ENCODE measurements around the gene RAI1.
"Not testable (repeated sequence)": the region's sequence is repeated elsewhere in the genome, so short reads cannot be mapped to it uniquely, and the experiment has no call there.

RAI1 gene, protein sequence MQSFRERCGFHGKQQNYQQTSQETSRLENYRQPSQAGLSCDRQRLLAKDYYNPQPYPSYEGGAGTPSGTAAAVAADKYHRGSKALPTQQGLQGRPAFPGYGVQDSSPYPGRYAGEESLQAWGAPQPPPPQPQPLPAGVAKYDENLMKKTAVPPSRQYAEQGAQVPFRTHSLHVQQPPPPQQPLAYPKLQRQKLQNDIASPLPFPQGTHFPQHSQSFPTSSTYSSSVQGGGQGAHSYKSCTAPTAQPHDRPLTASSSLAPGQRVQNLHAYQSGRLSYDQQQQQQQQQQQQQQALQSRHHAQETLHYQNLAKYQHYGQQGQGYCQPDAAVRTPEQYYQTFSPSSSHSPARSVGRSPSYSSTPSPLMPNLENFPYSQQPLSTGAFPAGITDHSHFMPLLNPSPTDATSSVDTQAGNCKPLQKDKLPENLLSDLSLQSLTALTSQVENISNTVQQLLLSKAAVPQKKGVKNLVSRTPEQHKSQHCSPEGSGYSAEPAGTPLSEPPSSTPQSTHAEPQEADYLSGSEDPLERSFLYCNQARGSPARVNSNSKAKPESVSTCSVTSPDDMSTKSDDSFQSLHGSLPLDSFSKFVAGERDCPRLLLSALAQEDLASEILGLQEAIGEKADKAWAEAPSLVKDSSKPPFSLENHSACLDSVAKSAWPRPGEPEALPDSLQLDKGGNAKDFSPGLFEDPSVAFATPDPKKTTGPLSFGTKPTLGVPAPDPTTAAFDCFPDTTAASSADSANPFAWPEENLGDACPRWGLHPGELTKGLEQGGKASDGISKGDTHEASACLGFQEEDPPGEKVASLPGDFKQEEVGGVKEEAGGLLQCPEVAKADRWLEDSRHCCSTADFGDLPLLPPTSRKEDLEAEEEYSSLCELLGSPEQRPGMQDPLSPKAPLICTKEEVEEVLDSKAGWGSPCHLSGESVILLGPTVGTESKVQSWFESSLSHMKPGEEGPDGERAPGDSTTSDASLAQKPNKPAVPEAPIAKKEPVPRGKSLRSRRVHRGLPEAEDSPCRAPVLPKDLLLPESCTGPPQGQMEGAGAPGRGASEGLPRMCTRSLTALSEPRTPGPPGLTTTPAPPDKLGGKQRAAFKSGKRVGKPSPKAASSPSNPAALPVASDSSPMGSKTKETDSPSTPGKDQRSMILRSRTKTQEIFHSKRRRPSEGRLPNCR (N-terminal part only)

DNA sequence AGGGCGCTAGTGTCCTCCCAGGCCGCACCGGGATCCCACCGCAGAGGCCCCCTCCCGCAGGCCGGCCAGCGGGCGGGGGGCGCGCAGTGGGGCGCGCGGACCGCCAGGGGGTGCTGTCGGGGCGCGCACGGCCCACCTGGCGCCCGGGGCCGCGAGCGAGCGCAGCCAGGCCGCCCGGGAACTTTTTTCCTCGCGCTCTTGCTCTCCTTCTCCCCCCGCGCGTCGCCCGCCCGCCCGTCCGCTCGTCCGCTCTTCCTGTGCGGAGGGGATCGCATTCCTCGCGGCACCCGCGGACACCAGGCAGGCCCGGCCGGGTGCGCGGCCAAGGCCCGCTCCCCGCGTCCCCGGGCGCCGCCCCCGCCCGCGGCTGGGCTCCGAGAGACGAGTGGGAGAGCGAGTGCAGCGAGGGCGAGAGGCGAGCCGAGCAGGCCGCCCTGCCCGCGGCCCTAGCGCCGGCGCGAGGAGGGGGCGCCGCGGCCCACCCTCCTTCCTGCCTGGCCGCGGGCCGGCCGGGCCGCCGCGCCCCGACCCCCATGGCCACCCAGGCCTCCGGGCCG is at the start of gene RAI1:
RAI1 (plus strand) TSS at position 272 of the 557 bp plus-strand sequence. CDS start 111,491 bp downstream, outside the sequence.
- peaks cover 38% of the 10 kb centered on the region for H3K4me1 Mint-ChIP-seq
- CTCF ChIA-PET = interaction anchor here (0.8 to 2.8 kb wide), 13 partner anchors 10 to 354 kb away, joined by 3 to 20 read pairs (median 4); no protein-coding TSS in a partner anchor
- H3K27me3 Mint-ChIP-seq = peaks cover 27% of the 10 kb centered on the region
- peak; percentile 76 for DNase-seq
- no peaks in the 10 kb centered on the region for H3K9me3 Mint-ChIP-seq
- peaks cover 5% of the 10 kb centered on the region for H3K36me3 Mint-ChIP-seq
- peak within 1 kb of the TSS; percentile 85 for H3K27ac Mint-ChIP-seq
- peak within 1 kb of the TSS; percentile 88 for H3K4me3 Mint-ChIP-seq

DNA sequence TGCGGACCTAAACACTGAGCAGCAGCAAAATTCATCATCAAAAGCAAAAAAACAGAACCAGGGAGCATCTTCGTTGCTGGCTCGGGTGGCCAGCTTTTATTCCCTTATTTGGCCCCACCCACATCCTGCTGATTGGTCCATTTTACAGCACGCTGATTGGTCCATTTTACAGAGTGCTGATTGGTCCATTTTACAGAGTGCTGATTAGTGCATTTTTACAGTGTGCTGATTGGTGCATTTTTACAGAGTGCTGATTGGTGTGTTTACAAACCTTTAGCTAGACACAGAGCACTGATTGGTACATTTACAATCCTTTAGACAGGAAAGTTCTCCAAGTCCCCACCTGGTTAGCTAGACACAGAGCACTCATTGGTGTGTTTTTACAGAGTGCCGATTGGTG is 48.6 kb upstream of the RAI1 start:
- H3K27ac Mint-ChIP-seq, H3K36me3 Mint-ChIP-seq, H3K4me1 Mint-ChIP-seq, H3K4me3 Mint-ChIP-seq, DNase-seq, H3K9me3 Mint-ChIP-seq, H3K27me3 Mint-ChIP-seq: not testable (repeated sequence)
- CTCF ChIA-PET = interaction anchor here (1.2 to 1.6 kb wide), 2 partner anchors 9 to 16 kb away, joined by 3 to 11 read pairs; no protein-coding TSS in a partner anchor

DNA sequence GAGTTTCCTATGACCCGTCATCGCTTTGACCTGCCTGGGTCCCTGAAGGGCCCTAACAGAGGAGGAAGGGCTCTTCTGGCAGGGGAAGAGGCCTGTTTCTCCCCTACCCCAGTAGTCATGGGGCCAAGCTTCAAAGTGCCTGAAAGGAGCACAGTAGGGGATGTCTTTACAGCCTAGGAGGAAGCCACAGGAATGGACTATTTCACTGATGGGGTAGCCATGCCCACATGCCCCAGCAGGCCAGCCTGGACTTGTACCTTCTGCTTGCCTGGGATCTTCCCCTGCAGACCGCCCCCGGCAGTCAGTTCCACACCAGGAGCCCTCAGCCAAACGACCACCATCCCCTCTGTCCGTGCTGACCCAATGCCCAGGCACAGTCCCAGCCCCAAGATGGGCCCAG is 47.9 kb upstream of the RAI1 start:
- H3K36me3 Mint-ChIP-seq = no peaks in the 10 kb centered on the region
- no peak for DNase-seq
- CTCF ChIA-PET = interaction anchor here (1.2 to 1.6 kb wide), 2 partner anchors 8 to 15 kb away, joined by 3 to 11 read pairs; no protein-coding TSS in a partner anchor

DNA sequence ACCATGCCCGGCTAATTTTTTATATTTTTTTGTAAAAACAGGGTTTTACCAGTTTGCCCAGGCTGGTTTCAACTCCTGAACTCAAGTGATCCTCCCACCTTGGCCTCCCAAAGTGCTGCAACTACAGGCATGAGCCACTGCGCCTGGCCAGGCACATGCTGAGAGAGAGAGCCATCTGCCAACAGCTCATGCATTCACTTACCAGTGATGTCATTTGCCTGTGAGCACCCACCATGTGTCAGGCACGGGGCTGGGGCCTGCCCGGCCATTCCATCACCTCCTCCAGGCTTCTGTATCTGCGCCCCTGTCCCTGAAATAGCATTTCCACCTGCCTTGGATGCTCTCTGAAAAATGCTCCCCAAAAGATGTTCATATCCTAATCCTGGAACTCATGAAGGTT is 46.1 kb upstream of the RAI1 start:
- Mint-ChIP-seq H3K4me1 (peaks cover 2% of the 10 kb centered on the region), H3K27ac (no peak overlapping the region), H3K9me3 (peaks cover 3% of the 10 kb centered on the region), H3K36me3 (no peaks in the 10 kb centered on the region), H3K4me3 (no peak overlapping the region), H3K27me3 (peaks cover 24% of the 10 kb centered on the region)
- no peak for DNase-seq
- CTCF ChIA-PET = no interaction called here

More for the DNA sequence above, 47.9 kb upstream of the RAI1 start:
- Mint-ChIP-seq H3K27ac (no peak overlapping the region), H3K9me3 (peaks cover 3% of the 10 kb centered on the region), H3K27me3 (peaks cover 9% of the 10 kb centered on the region), H3K4me3 (no peak overlapping the region), H3K4me1 (peaks cover 9% of the 10 kb centered on the region)

DNA sequence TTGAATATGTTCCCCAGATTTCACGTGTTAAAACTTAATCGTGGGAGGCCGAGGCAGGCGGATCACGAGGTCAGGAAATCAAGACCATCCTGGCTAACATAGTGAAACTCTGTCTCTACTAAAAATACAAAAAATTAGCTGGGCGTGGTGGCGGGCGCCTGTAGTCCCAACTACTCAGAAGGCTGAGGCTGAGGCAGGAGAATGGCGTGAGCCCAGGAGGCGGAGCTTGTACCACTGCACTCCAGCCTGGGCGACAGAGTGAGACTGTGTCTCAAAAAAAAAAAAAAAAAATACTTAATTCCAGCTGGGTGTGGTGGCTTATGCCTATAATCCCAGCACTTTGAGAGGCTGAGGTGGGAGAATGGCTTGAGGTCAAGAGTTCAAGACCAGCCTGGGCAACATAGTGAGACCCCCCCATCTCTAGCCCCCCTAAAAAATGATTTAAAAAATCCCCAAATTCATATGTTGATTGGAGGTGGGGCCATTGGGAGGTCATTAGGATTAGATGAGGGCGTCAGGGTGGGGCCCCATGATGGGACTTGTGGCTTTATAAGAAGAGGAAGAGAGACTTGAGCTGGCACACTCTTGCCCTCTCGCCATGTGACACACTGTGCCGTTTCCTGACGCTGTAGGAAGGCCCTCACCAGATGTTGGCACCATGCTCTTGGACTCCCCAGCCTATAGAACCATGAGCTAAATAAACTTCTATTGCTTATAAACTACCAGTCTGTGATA is 45.6 kb upstream of the RAI1 start:
- H3K27ac Mint-ChIP-seq, CTCF ChIA-PET, H3K9me3 Mint-ChIP-seq, H3K4me3 Mint-ChIP-seq, DNase-seq, H3K36me3 Mint-ChIP-seq, H3K4me1 Mint-ChIP-seq: not testable (repeated sequence)
- H3K27me3 Mint-ChIP-seq = peaks cover 24% of the 10 kb centered on the region

DNA sequence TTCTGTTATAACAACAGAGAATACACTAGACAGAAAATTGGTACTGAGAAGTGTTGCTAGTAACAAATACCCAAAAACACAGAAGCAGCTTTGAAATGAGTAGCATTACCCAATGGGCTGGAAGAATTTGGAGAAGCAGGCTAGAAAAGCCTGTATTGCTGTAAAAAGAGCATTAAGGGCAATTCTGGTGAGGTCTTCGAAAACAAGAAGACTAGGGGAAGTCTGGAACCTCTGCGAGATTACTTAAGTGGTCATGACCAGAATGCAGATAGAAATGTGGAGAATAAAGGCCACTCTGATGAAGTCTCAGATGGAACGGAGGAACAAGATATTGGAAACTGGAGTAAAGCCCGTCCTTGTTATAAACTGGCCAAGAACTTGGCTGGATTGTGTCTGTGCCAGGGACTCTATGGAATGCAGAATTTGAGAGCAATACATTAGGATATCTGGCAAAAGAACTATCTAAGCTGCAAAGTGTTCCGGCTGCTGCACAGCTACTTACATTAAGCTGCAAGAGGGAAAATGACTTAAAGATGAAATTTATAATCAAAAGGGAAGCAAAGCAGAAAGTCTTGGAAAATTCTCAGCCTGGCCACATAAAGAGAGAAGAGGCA is 44.9 kb upstream of the RAI1 start:
- Mint-ChIP-seq H3K4me3 (no peak overlapping the region), H3K36me3 (no peaks in the 10 kb centered on the region), H3K27ac (no peak overlapping the region), H3K27me3 (peaks cover 24% of the 10 kb centered on the region), H3K9me3 (peaks cover 3% of the 10 kb centered on the region), H3K4me1 (peaks cover 2% of the 10 kb centered on the region)
- DNase-seq = no peak
- CTCF ChIA-PET = no interaction called here

DNA sequence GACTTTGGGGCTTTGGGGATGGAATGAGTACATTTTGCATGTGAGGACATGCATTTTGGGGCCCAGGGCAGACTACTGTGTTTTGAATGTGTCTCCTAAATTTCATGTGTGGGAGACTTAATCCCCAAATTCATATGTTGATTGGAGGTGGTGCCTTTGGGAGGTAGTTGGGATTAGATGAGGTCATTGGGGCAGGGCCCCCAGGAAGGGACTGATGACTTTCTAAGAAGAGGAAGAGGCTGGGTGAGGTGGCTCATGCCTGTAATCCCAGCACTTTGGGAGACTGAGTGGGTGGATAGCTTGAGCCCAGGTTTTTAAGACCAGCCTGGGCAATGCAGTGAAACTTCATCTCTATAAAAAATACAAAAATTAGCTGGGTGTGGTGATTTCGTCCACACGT is 42.8 kb upstream of the RAI1 start:
- H3K27ac Mint-ChIP-seq = no peak overlapping the region

DNA sequence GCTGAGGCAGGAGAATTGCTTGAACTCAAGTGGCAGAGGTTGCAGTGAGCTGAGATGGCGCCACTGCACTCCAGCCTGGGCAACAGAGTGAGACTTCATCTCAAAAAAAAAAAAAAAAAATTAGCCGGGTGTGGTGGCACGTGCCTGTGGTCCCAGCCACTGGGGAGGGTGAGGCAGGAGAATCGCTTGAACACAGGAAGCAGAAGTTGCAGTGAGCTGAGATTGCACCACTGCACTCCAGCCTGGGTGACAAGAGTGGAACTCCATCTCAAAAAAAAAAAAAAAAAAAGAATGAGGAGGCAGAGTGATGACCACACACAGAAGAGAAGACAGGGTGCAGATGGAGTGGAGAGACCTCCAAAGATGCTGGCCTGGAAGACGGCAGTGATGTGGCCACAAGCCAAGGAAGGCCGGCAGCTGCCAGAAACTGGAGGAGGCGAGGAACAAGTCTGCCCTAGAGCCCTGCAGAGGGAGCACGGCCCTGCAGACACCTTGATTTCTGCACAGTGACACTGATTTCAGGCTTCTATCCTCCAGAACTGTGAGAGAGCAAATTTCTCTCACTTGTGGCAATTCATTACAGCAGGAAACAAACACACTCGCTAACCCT is 41.5 kb upstream of the RAI1 start:
- not testable (repeated sequence) for DNase-seq, H3K4me3 Mint-ChIP-seq, H3K36me3 Mint-ChIP-seq, H3K4me1 Mint-ChIP-seq, H3K27ac Mint-ChIP-seq, H3K9me3 Mint-ChIP-seq
- CTCF ChIA-PET = interaction anchor here (2.9 to 5.7 kb wide), 2 partner anchors 143 to 284 kb away, joined by 33 to 67 read pairs; partner anchors contain the start of gene RASD1
- H3K27me3 Mint-ChIP-seq = peaks cover 34% of the 10 kb centered on the region

More for the DNA sequence above, 42.8 kb upstream of the RAI1 start:
- peaks cover 34% of the 10 kb centered on the region for H3K27me3 Mint-ChIP-seq
- H3K4me3 Mint-ChIP-seq = no peak overlapping the region
- no peaks in the 10 kb centered on the region for H3K36me3 Mint-ChIP-seq
- DNase-seq = no peak
- CTCF ChIA-PET = interaction anchor here (5.7 kb wide), 1 partner anchor 283 kb away, joined by 67 read pairs; no protein-coding TSS in a partner anchor
- peaks cover 2% of the 10 kb centered on the region for H3K4me1 Mint-ChIP-seq
- H3K9me3 Mint-ChIP-seq = no peaks in the 10 kb centered on the region

DNA sequence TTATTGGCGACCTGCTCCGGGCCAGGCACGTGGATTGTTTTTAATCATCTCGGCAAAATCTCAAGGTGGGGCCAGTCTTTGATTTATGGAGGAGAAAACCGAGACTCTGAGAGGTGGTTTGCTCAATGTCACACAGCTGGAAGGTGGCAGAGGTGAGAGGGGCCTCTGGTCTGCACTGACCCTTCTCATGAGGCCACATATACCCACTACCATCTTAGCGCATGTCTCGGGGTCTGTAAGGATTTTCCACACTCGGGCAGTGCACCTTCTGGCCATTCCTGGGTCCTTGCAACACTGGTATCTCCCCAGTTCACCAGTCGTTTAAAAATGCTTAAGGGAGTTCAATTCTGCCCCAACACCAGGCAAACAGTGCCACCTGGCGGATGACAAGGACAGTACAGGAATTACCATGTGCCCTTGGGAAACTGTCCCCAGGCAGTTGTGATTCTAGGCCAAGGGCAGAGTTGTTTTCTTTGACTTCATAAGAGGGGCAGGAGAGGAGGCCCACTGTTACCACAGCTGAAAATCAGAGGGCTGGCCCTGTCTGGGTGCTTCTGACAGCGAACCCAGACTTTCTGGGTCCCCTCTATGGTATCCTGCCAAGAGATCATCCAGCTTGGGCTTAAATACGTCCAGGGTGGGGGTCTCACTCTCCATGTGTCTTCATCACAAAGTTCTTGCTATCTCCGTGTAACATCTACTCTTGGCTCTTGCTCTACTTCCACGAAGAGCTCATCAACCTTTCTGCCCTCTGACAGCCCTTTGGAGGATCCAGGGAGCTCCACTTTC is 39.4 kb upstream of the RAI1 start:
- peak; percentile 86 for DNase-seq
- H3K27me3 Mint-ChIP-seq = peaks cover 42% of the 10 kb centered on the region
- H3K4me1 Mint-ChIP-seq = peaks cover 2% of the 10 kb centered on the region
- peaks cover 4% of the 10 kb centered on the region for H3K9me3 Mint-ChIP-seq
- no peaks in the 10 kb centered on the region for H3K36me3 Mint-ChIP-seq
- no peak overlapping the region for H3K27ac Mint-ChIP-seq
- H3K4me3 Mint-ChIP-seq = no peak overlapping the region
- CTCF ChIA-PET = interaction anchor here (0.6 to 5.7 kb wide), 27 partner anchors 9 to 289 kb away, joined by 3 to 67 read pairs (median 4); partner anchors contain the start of genes PEMT and RASD1

DNA sequence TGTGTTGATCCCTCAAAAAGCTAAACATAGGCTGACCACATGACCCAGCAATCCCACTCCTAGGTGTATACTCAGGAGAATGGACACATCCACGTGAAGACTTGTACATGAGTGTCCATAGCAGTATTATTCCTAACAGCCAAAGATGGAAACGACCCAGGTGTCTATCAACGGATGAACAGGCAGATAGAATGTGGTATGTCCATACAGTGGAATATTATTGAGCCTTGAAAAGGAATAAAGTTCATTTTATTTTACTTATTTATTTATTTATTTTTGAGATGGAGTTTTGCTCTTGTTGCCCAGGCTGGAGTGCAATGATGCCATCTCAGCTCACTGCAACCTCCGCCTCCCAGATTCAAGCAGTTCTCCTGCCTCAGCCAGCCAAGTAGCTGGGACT is 36.1 kb upstream of the RAI1 start:
- H3K9me3 Mint-ChIP-seq, H3K27ac Mint-ChIP-seq, H3K36me3 Mint-ChIP-seq, H3K4me1 Mint-ChIP-seq, H3K4me3 Mint-ChIP-seq, DNase-seq: not testable (repeated sequence)
- H3K27me3 Mint-ChIP-seq = peaks cover 33% of the 10 kb centered on the region
- CTCF ChIA-PET = interaction anchor here (1.0 kb wide), 1 partner anchor 288 kb away, joined by 3 read pairs; no protein-coding TSS in a partner anchor

DNA sequence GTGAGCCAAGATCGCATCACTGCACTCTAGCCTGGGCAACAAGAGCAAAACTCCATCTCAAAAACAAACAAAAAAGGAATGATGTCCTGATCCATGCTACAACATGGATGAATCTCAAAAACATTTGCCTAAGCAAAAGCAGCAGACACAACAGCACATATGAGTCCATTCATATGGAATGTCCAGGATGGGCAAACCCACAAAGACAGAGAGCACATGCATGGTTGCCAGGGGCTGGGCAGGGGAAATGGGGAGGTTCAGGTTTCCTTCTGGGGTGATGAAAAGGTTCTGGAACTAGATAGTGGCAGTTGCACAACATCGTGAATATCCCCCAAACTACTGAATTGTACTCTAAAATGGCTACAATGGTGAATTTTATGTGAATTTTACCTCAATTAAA is 35.3 kb upstream of the RAI1 start:
- no peaks in the 10 kb centered on the region for H3K36me3 Mint-ChIP-seq
- H3K9me3 Mint-ChIP-seq = peaks cover 4% of the 10 kb centered on the region
- CTCF ChIA-PET = no interaction called here
- H3K4me1 Mint-ChIP-seq = no peaks in the 10 kb centered on the region
- peaks cover 36% of the 10 kb centered on the region for H3K27me3 Mint-ChIP-seq
- H3K4me3 Mint-ChIP-seq = no peak overlapping the region
- no peak for DNase-seq
- H3K27ac Mint-ChIP-seq = no peak overlapping the region

All from activated naive CD4-positive, alpha-beta T cell treated with anti-CD3 and anti-CD28 coated beads, Interleukin-2, amount 10 ng/mL, durations not matched to agents 7 days and 5 days (primary cell).